CD8-positive, alpha-beta memory T cell (primary cell): Measurements from ENCODE around the gene H3-3A. TPM values are rescaled to one million over a fixed set of nuclear protein-coding genes. Genes with fewer than 3 reads are reported as not detected.

Source experiments
- CTCF ChIA-PET: fragments of 350-600 bp; sonication (Branson Sonifier 250); formaldehyde crosslinking; loops from one replicate; lab custom pipeline; 2021; ENCODE audit warnings: antibody characterized with exemption; lab: Charles Lee
- POLR2A ChIA-PET: fragments of 350-600 bp; sonication (Branson Sonifier 250); formaldehyde crosslinking; loops from one replicate; lab custom pipeline; 2021; ENCODE audit warnings: antibody characterized with exemption; lab: Charles Lee
- DNase-seq, 5 donors: peaks; one replicate each; pipeline versions ENCODE4 v3.0.0 to v3.0.0-alpha.2; 2020 to 2022; ENCODE audit warnings: mixed read lengths in 1 of 5
- H3K27ac ChIP-seq: one replicate; pipeline ENCODE4 v1.7.0; 2013; ENCODE audit warnings: low read depth, mild to moderate bottlenecking, low read length, moderate library complexity
- H3K27me3 ChIP-seq: 2 replicates; pipeline ENCODE4 v1.7.0; 2013; ENCODE audit warnings: low read length, mild to moderate bottlenecking; ENCODE audit not compliant: insufficient read depth, poor library complexity, severe bottlenecking
- H3K36me3 ChIP-seq: 2 replicates; pipeline ENCODE4 v1.7.0; 2013; ENCODE audit warnings: mild to moderate bottlenecking, low read length, moderate library complexity; ENCODE audit not compliant: insufficient read depth
- H3K4me1 ChIP-seq: 2 replicates; pipeline ENCODE4 v1.7.0; 2013; ENCODE audit warnings: mild to moderate bottlenecking, low read length, moderate library complexity; ENCODE audit not compliant: insufficient read depth
- H3K4me3 ChIP-seq: 2 replicates; pipeline ENCODE4 v1.7.0; 2013; ENCODE audit warnings: mild to moderate bottlenecking, low read length
- H3K9me3 ChIP-seq: 2 replicates; pipeline ENCODE4 v1.7.0; 2013; ENCODE audit warnings: mild to moderate bottlenecking, low read length
- H3K27ac Mint-ChIP-seq, 8 donors: one replicate each; pipeline ENCODE4 v1.8.0; 2020 to 2021; ENCODE audit warnings: mixed read lengths in 8 of 8, mild to moderate bottlenecking in 6 of 8, inconsistent platforms in 3 of 8, moderate library complexity in 3 of 8
- H3K27me3 Mint-ChIP-seq, 2 donors: one replicate each; pipeline ENCODE4 v1.8.0; 2020 to 2021; ENCODE audit warnings: mixed read lengths in 2 of 2, mild to moderate bottlenecking in 1 of 2, moderate library complexity in 1 of 2
- H3K36me3 Mint-ChIP-seq, 3 donors: one replicate each; pipeline ENCODE4 v1.8.0; 2020 to 2021; ENCODE audit warnings: mixed read lengths in 3 of 3, inconsistent platforms in 1 of 3, mild to moderate bottlenecking in 1 of 3
- H3K4me1 Mint-ChIP-seq, 3 donors: one replicate each; pipeline ENCODE4 v1.8.0; 2020 to 2021; ENCODE audit warnings: mixed read lengths in 3 of 3, inconsistent platforms in 1 of 3, mild to moderate bottlenecking in 1 of 3
- H3K4me3 Mint-ChIP-seq, 7 donors: one replicate each; pipeline ENCODE4 v1.8.0; 2020 to 2021; ENCODE audit warnings: mixed read lengths in 7 of 7, mild to moderate bottlenecking in 6 of 7, moderate library complexity in 4 of 7, inconsistent platforms in 2 of 7
- H3K9me3 Mint-ChIP-seq, 5 donors: one replicate each; pipeline ENCODE4 v1.8.0; 2020 to 2022; ENCODE audit warnings: mixed read lengths in 5 of 5, mild to moderate bottlenecking in 3 of 5, moderate library complexity in 2 of 5, inconsistent platforms in 1 of 5
- polyA plus RNA-seq: library from polyadenylated mRNA; unstranded; fragments of 300-500 nt; fragmentation: Illumina TruSeq; gene quantifications from one replicate; pipeline ENCODE4 v1.2.3, GENCODE V29; 2021
- total RNA-seq, 2 experiments: library from RNA; stranded (reverse); gene quantifications; one replicate each; pipeline ENCODE4 v1.2.3, GENCODE V29; 2021

Gene H3-3A
- total and polyA plus RNA-seq, 3 experiments from 2014 or later, result 356 to 803 (median 372) TPM

DNA sequence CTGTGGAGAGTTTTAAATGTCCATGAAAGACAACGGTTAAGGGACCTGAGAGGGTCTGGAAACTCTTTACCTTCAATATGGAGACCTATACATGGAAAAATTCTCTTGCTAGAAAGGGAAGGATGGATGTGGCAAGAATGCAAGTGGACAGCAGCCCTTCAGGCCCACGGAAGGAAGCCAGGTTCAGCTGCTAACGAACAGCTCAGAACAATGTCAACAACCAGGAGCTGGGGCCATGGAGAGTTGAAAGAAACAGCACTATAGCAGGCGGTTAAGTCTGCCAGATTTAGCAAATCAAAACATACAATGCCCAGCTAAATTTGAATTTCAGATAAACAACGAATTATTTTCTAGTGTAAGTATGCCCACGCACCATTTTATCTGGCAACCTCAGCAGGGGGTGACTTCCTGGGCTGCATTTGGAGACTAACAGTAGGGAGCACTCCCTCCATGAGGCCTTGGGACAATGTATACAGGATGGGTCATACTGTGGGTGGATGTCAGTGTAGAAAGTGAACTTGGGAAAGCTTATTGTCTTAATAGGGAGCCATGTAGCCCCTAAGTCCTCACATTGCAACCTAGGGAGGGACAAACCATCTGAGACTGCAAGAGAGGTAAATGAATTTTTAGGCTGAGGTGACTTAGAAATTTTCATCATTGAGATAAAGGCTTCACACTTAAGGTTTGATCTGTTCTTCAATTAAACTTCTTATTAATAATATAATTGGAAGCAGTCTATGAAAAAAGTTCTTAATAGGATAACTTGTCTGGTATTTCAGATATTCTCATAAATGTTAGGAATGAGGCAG is 7.8 kb upstream of the H3-3A start:
- H3K4me1 Mint-ChIP-seq, result peaks cover 5 to 9% (median 6%) of the 10 kb centered on the region in 3 donors
- H3K9me3 Mint-ChIP-seq, result no peaks in the 10 kb centered on the region
- Histone ChIP-seq H3K27ac (no peak overlapping the region), H3K4me3 (no peak overlapping the region), H3K4me1 (no peaks in the 10 kb centered on the region), H3K9me3 (no peaks in the 10 kb centered on the region), H3K36me3 (no peaks in the 10 kb centered on the region), H3K27me3 (no peaks in the 10 kb centered on the region)
- DNase-seq, result no peak
- ChIA-PET CTCF (interaction anchor here (5.3 kb wide), 1 partner anchor 10 kb away, joined by 13 read pairs; no protein-coding TSS in a partner anchor), POLR2A (no interaction called here)
- H3K4me3 Mint-ChIP-seq, result no peak overlapping the region
- H3K36me3 Mint-ChIP-seq, result peaks cover 6 to 46% (median 14%) of the 10 kb centered on the region in 3 donors
- peak overlapping the region in 3 of 8 donors; percentile 18 to 48 (median 36) for H3K27ac Mint-ChIP-seq
- H3K27me3 Mint-ChIP-seq, result no peaks in the 10 kb centered on the region

- no peaks in the 10 kb centered on the region for H3K9me3 Mint-ChIP-seq
- no peaks in the 10 kb centered on the region for H3K27me3 ChIP-seq
- peaks cover 21 to 34% (median 22%) of the 10 kb centered on the region in 3 donors for H3K4me1 Mint-ChIP-seq
- no peak overlapping the region for H3K4me3 ChIP-seq
- H3K9me3 ChIP-seq, result no peaks in the 10 kb centered on the region
- CTCF ChIA-PET, result no interaction called here
- POLR2A ChIA-PET, result interaction anchor here (4.7 kb wide), 1 partner anchor 60 kb away, joined by 171 read pairs; the partner anchor contains the start of gene SDE2
- no peaks in the 10 kb centered on the region for H3K36me3 ChIP-seq
- peaks cover 6 to 46% (median 12%) of the 10 kb centered on the region in 3 donors for H3K36me3 Mint-ChIP-seq
- no peaks in the 10 kb centered on the region for H3K27me3 Mint-ChIP-seq
- H3K27ac ChIP-seq, result no peak overlapping the region
- no peak for DNase-seq
- H3K27ac Mint-ChIP-seq, result peak overlapping the region in 1 of 8 donors; percentile 50
- peak overlapping the region in 1 of 7 donors; percentile 80 for H3K4me3 Mint-ChIP-seq
- peaks cover 18% of the 10 kb centered on the region for H3K4me1 ChIP-seq
Measured at GRCh38 chr1:226059709-226060108, 2.8 kb upstream of the H3-3A start.

GRCh38 chr1:226060427-226060826 is 2.1 kb upstream of the H3-3A start:
- Histone ChIP-seq H3K27ac (no peak overlapping the region), H3K27me3 (no peaks in the 10 kb centered on the region), H3K9me3 (no peaks in the 10 kb centered on the region), H3K4me3 (no peak overlapping the region), H3K4me1 (peaks cover 25% of the 10 kb centered on the region), H3K36me3 (peaks cover 6% of the 10 kb centered on the region)
- Mint-ChIP-seq H3K27ac (peak overlapping the region in 3 of 8 donors; percentile 31 to 96 (median 82)), H3K4me1 (peaks cover 27 to 41% (median 29%) of the 10 kb centered on the region in 3 donors), H3K36me3 (peaks cover 6 to 48% (median 12%) of the 10 kb centered on the region in 3 donors), H3K27me3 (no peaks in the 10 kb centered on the region), H3K9me3 (no peaks in the 10 kb centered on the region), H3K4me3 (peak overlapping the region in 2 of 7 donors; percentile 83 to 91)
- ChIA-PET CTCF (no interaction called here), POLR2A (interaction anchor here (4.1 to 4.7 kb wide), 2 partner anchors 61 to 63 kb away, joined by 17 to 171 read pairs; partner anchors contain the start of gene SDE2)
- no peak for DNase-seq

- H3K27ac Mint-ChIP-seq, result peak overlapping the region; percentile 82 to 97 (median 95)
- Histone ChIP-seq H3K27me3 (no peaks in the 10 kb centered on the region), H3K4me3 (peak overlapping the region; percentile 42), H3K36me3 (peaks cover 14% of the 10 kb centered on the region), H3K27ac (peak overlapping the region; percentile 66), H3K9me3 (no peaks in the 10 kb centered on the region), H3K4me1 (peaks cover 33% of the 10 kb centered on the region)
- H3K4me1 Mint-ChIP-seq, result peaks cover 36 to 49% (median 37%) of the 10 kb centered on the region in 3 donors
- ChIA-PET POLR2A (interaction anchor here (0.7 to 4.7 kb wide), 14 partner anchors 9 to 682 kb away, joined by 3 to 171 read pairs (median 5); partner anchors contain the start of genes PARP1, SDE2 and SRP9), CTCF (interaction anchor here (0.6 to 3.0 kb wide), 6 partner anchors 27 to 587 kb away, joined by 3 to 33 read pairs (median 3); partner anchors contain the start of gene SDE2)
- no peaks in the 10 kb centered on the region for H3K27me3 Mint-ChIP-seq
- H3K9me3 Mint-ChIP-seq, result no peaks in the 10 kb centered on the region
- H3K36me3 Mint-ChIP-seq, result peaks cover 10 to 49% (median 18%) of the 10 kb centered on the region in 3 donors
- peak overlapping the region; percentile 83 to 92 (median 89) for H3K4me3 Mint-ChIP-seq
- no peak for DNase-seq
Measured at GRCh38 chr1:226061068-226061840, 1.3 kb upstream of the H3-3A start.

- Mint-ChIP-seq H3K27me3 (no peaks in the 10 kb centered on the region), H3K4me3 (peak overlapping the region; percentile 99 to 100 (median 100)), H3K4me1 (peaks cover 42 to 57% (median 43%) of the 10 kb centered on the region in 3 donors), H3K27ac (peak overlapping the region; percentile 86 to 100 (median 96)), H3K36me3 (peaks cover 14 to 54% (median 15%) of the 10 kb centered on the region in 3 donors), H3K9me3 (no peaks in the 10 kb centered on the region)
- H3K27ac ChIP-seq, result peak overlapping the region; percentile 66
- no peaks in the 10 kb centered on the region for H3K9me3 ChIP-seq
- peak in 1 of 5 donors; percentile 60 for DNase-seq
- POLR2A ChIA-PET, result interaction anchor here (0.5 to 4.7 kb wide), 26 partner anchors 10 to 682 kb away, joined by 3 to 171 read pairs (median 4); partner anchors contain the start of genes LBR, PARP1, SDE2 and SRP9
- CTCF ChIA-PET, result interaction anchor here (0.6 to 3.0 kb wide), 13 partner anchors 15 to 587 kb away, joined by 3 to 33 read pairs (median 3); partner anchors contain the start of genes PARP1 and SDE2
- peaks cover 41% of the 10 kb centered on the region for H3K4me1 ChIP-seq
- H3K27me3 ChIP-seq, result no peaks in the 10 kb centered on the region
- H3K4me3 ChIP-seq, result peak overlapping the region; percentile 42
- H3K36me3 ChIP-seq, result peaks cover 20% of the 10 kb centered on the region
Measured at GRCh38 chr1:226061841-226062557, 517 bp upstream of the H3-3A start.

GRCh38 chr1:226063224-226063976 is 884 bp downstream of the H3-3A start:
- Histone ChIP-seq H3K27me3 (no peaks in the 10 kb centered on the region), H3K4me3 (peak overlapping the region; percentile 91), H3K9me3 (no peaks in the 10 kb centered on the region), H3K27ac (peak overlapping the region; percentile 96), H3K4me1 (peaks cover 55% of the 10 kb centered on the region), H3K36me3 (peaks cover 30% of the 10 kb centered on the region)
- DNase-seq, result peak; percentile 24 to 71 (median 50)
- POLR2A ChIA-PET, result interaction anchor here (0.7 to 4.7 kb wide), 15 partner anchors 10 to 635 kb away, joined by 3 to 171 read pairs (median 13); partner anchors contain the start of genes LBR, SDE2 and SRP9
- Mint-ChIP-seq H3K27me3 (no peaks in the 10 kb centered on the region), H3K9me3 (no peaks in the 10 kb centered on the region), H3K27ac (peak overlapping the region; percentile 94 to 100 (median 98)), H3K36me3 (peaks cover 12 to 63% (median 14%) of the 10 kb centered on the region in 3 donors), H3K4me1 (peaks cover 55 to 71% (median 56%) of the 10 kb centered on the region in 3 donors), H3K4me3 (peak overlapping the region; percentile 99 to 100 (median 100))
- CTCF ChIA-PET, result interaction anchor here (1.0 to 3.0 kb wide), 10 partner anchors 14 to 589 kb away, joined by 3 to 33 read pairs (median 3); partner anchors contain the start of genes PARP1 and SDE2
